Measurements from ENCODE around the gene COPB1.

- TF ChIP-seq EZH2 (IDR thresholded peaks at IDR 0.05; ENCODE audit: low read length) = no peak
- TF ChIP-seq CTCF (optimal IDR thresholded peaks at IDR 0.05 in 1 of 3, IDR thresholded peaks at IDR 0.05 in 1 of 3, conservative IDR thresholded peaks at IDR 0.05 in 1 of 3; ENCODE audit: extremely low read depth in 1 of 3, insufficient read depth in 2 of 3, low read length in 3 of 3) = no peak
Measured at GRCh38 chr11:14542324-14542723, 42.7 kb upstream of the COPB1 start.

Measured in keratinocyte (primary cell).